AG04449 (cell line): ENCODE results near the gene OR4D2.
"Not testable (repeated sequence)": the region's sequence is repeated elsewhere in the genome, so short reads cannot be mapped to it uniquely, and the experiment has no call there.

Source experiments
- CTCF ChIA-PET: fragments of 350-600 bp; formaldehyde crosslinking; extraction: SDS; loops from one replicate; lab custom pipeline; 2021; ENCODE audit warnings: antibody characterized with exemption; lab: Yijun Ruan, JAX
- POLR2A ChIA-PET: fragments of 400-600, 350-600 bp; formaldehyde crosslinking; extraction: SDS; loops from one replicate; lab custom pipeline; 2020; ENCODE audit warnings: antibody characterized with exemption, inconsistent platforms; lab: Yijun Ruan, JAX
- DNase-seq: peaks from one replicate; pipeline ENCODE4 v3.0.0-alpha.2; 2010; ENCODE audit warnings: low read depth, low spot score
- H3K4me3 ChIP-seq: 2 replicates; pipeline ENCODE4 v1.5.1; 2011; ENCODE audit warnings: low read depth, mild to moderate bottlenecking, control low read depth, low read length
- CTCF ChIP-seq: IDR thresholded peaks from one replicate; pipeline ENCODE4 v1.5.1; 2011; ENCODE audit warnings: mild to moderate bottlenecking, moderate library complexity, low read length, control low read depth, inconsistent platforms; ENCODE audit not compliant: insufficient read depth; ENCODE audit errors: missing control alignments

The OR4D2 gene

DNA sequence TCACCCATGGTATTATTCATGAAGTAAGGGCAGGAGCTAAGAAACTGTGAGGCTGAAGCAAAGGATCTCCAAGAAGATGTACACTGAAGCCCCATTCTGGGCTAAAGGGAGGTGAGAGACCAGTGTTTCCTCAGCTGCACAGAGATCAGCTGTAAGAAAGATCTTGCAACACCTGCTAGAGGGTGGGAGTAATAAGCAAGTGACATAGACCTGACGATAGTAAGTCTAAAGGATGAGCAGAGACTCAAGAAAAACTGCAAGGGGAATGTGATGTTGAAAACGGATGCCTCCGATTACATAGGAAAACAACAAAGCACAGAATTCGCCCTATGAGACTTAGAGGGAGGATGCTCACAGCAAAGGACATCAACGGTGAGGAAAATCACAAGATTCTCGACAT lies at the start of gene OR4D2:
Gene OR4D2, plus strand, starts transcription at position 301 of the 400 bp plus-strand sequence. CDS start 2,674 bp downstream, outside the sequence.
- no peak within 1 kb of the TSS for H3K4me3 ChIP-seq
- no peak for TF ChIP-seq CTCF
- POLR2A ChIA-PET, result no interaction called here
- DNase-seq, result no peak
- CTCF ChIA-PET, result no interaction called here

DNA sequence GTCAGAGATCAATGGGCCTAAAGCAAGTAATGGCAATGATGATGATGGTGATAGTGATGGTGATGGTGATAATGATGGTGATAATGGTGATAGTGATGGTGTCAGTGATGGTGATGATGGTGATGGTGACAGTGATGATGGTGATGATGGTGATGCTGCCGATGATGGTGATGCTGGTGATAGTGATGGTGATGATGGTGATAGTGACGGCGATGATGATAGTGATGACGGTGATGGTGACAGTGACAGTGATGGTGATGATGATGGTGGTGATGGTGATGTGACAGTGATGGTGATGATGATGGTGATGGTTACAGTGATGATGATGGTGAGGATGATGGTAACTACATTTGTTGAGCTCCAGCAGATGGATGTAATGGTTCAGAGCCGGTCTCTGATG lies 49.4 kb upstream of the OR4D2 start:
- no peak for DNase-seq
- no peak for TF ChIP-seq CTCF
- POLR2A ChIA-PET, result no interaction called here
- CTCF ChIA-PET, result no interaction called here
- no peak overlapping the region for H3K4me3 ChIP-seq

DNA sequence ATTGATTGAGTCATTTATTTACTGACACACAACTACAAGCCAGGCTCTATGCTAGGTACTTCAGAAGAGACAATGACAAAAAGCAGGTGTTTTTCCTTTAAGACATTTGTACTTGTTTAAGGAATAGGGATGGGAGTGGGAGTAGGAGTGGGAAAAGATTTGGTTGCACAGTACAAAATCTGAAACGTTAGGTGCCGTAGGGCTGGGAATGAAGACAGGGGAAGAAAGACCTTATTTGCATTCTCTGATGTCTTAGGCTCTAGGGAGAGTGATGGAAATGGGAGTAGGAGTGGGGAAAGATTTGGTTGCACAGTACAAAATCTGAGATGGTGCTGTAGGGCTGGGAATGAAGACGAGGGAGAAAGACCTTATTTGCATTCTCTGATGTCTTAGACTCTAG lies 47.3 kb upstream of the OR4D2 start:
- no peak for TF ChIP-seq CTCF
- POLR2A ChIA-PET, result no interaction called here
- CTCF ChIA-PET, result interaction anchor here (0.5 kb wide), 1 partner anchor 119 kb away, joined by 4 read pairs; no protein-coding TSS in a partner anchor

GRCh38 chr17:58120195-58120822 lies 46.5 kb upstream of the OR4D2 start:
- ChIA-PET POLR2A (no interaction called here), CTCF (interaction anchor here (0.5 kb wide), 1 partner anchor 120 kb away, joined by 4 read pairs; no protein-coding TSS in a partner anchor)
- H3K4me3 ChIP-seq, result no peak overlapping the region
- DNase-seq, result no peak
- TF ChIP-seq CTCF, result no peak

More for the DNA sequence above, 47.3 kb upstream of the OR4D2 start:
- H3K4me3 ChIP-seq, result no peak overlapping the region
- DNase-seq, result no peak

GRCh38 chr17:58121925-58122324 lies 44.9 kb upstream of the OR4D2 start:
- TF ChIP-seq CTCF, result no peak
- ChIA-PET CTCF (interaction anchor here (0.9 to 1.6 kb wide), 3 partner anchors 196 to 524 kb away, joined by 3 read pairs; no protein-coding TSS in a partner anchor), POLR2A (no interaction called here)
- H3K4me3 ChIP-seq, result no peak overlapping the region
- DNase-seq, result no peak

DNA sequence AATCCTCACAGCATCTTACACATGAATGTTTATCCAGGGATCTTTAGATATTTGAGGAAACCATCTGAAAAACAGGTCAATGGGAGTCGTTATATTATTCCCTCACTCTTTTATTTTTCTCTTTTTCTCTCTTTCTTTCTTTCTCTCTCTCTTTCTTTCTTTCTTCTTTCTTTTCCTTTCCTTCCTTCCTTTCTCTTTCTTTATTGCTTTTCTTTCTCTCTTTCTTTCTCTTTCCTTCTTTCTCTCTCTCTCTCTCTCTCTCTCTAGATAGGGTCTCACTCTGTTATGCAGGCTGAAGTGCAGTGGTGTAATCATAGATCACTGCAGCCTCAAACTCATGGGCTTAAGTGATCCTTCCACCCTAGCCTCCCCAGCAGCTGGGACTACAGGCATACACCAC lies 38.9 kb upstream of the OR4D2 start:
- no peak overlapping the region for H3K4me3 ChIP-seq
- CTCF ChIA-PET, result no interaction called here
- no peak for TF ChIP-seq CTCF
- no peak for DNase-seq
- POLR2A ChIA-PET, result no interaction called here

GRCh38 chr17:58132697-58133096 lies 34.1 kb upstream of the OR4D2 start:
- CTCF ChIA-PET, POLR2A ChIA-PET, H3K4me3 ChIP-seq, DNase-seq: not testable (repeated sequence)
